Epithelial cell of esophagus (primary cell): ENCODE results near the gene NXPH2.
"Not testable (repeated sequence)": the region's sequence is repeated elsewhere in the genome, so short reads cannot be mapped to it uniquely, and the experiment has no call there.

Source experiments
- DNase-seq: peaks from one replicate; pipeline ENCODE4 v3.0.0; 2010; ENCODE audit warnings: low read depth
- H3K4me3 ChIP-seq: 2 replicates; pipeline ENCODE4 v1.5.1; 2011; ENCODE audit warnings: mild to moderate bottlenecking, low read length, control low read depth
- TF ChIP-seq, protein P1 (sequence below): IDR thresholded peaks from 2 replicates; pipeline ENCODE4 v1.5.1; 2011; ENCODE audit warnings: low read depth, mild to moderate bottlenecking, low read length, control low read depth, inconsistent platforms; ENCODE audit not compliant: insufficient read depth; ENCODE audit errors: missing control alignments

The NXPH2 gene

DNA sequence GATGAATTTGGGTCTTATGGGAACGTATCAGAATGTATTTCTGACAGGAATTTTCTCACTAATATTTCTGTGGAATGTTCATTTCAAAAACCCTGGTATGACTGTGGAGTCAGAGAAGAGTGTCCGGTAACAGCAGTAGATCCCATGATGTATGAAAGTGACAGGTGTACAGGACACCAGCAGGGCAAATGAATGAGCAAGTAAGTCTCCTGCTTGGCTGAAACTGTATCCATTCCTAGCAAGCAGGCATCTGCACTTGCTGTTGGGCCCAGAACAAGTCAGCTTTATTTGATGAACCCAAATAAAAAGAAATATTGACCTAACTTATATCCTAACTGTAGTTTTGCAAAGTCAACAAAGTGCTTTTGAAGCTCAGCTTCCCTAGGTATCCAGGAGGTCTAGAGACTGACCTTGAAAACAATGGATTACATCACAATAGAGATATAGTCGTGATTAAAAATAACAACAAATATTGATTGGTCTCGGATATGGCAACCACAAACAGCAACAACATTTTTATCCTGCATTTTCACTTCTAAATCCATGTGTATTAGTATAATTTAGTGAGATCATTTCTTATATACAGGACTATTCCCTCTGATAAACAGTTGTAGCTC is 37.6 kb downstream of the NXPH2 start:
- no peak overlapping the region for H3K4me3 ChIP-seq
- DNase-seq = no peak
- TF ChIP-seq, protein P1, sequence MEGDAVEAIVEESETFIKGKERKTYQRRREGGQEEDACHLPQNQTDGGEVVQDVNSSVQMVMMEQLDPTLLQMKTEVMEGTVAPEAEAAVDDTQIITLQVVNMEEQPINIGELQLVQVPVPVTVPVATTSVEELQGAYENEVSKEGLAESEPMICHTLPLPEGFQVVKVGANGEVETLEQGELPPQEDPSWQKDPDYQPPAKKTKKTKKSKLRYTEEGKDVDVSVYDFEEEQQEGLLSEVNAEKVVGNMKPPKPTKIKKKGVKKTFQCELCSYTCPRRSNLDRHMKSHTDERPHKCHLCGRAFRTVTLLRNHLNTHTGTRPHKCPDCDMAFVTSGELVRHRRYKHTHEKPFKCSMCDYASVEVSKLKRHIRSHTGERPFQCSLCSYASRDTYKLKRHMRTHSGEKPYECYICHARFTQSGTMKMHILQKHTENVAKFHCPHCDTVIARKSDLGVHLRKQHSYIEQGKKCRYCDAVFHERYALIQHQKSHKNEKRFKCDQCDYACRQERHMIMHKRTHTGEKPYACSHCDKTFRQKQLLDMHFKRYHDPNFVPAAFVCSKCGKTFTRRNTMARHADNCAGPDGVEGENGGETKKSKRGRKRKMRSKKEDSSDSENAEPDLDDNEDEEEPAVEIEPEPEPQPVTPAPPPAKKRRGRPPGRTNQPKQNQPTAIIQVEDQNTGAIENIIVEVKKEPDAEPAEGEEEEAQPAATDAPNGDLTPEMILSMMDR = no peak

DNA sequence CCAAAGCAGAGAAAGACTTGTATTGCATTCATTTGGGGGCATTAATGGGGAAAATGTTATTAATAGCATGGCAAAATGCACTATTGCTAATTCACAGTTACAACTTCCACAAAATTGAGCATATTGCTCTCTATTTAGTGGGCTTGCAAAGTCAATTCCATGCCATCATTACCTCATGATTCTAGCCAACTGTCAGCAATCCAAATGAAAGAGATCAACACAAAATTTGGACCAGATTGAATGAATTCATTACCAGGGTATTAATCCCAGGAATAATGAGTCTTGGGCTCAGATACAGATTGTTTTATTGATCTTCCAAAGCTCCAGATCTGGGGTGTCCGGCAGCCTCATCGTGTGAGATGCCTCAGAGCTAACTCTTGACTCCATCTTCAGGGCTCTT is 38.3 kb downstream of the NXPH2 start:
- TF ChIP-seq, protein P1 = no peak
- H3K4me3 ChIP-seq = no peak overlapping the region
- no peak for DNase-seq

DNA sequence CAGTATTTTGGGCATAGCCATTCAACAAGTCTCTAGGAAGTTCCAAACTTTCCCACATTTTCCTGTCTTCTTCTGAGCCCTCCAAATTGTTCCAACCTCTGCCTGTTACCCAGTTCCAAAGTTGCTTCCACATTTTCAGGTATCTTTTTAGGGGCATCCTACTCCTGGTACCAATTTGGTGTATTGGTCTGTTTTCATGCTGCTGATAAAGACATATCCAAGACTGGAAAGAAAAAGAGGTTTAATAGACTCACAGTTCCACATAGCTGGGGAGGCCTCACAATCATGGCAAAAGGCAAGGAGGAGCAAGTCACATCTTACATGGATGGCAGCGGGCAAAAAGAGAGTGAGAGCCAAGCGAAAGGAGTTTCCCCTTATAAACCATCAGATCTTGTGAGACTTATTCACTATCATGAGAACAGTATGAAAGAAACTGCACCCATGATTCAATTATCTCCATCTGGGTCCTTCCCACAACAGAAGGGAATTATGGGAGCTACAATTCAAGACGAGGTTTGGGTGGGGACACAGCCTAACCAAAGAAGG is 43.1 kb downstream of the NXPH2 start:
- DNase-seq, H3K4me3 ChIP-seq: not testable (repeated sequence)

DNA sequence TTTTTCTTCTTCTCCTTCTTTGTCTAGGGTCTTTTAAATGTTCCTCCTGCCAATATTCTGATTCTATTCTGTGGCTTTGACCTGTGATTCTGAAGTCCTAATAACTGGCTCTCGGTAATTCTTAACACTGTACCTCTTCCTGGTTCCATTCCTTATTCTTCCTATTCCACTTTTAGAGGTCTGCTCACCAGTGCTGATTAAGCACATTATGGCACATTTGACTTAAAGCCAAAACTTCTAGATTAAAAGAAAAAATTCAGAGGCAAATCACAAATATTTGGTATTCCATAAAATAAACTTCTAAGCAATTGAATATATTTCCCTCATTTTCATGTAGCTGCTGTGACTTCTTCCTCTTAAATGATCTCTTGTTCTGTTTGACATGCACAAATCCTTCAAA is 47.5 kb downstream of the NXPH2 start:
- H3K4me3 ChIP-seq = no peak overlapping the region
- DNase-seq = no peak
- TF ChIP-seq, protein P1 = no peak

DNA sequence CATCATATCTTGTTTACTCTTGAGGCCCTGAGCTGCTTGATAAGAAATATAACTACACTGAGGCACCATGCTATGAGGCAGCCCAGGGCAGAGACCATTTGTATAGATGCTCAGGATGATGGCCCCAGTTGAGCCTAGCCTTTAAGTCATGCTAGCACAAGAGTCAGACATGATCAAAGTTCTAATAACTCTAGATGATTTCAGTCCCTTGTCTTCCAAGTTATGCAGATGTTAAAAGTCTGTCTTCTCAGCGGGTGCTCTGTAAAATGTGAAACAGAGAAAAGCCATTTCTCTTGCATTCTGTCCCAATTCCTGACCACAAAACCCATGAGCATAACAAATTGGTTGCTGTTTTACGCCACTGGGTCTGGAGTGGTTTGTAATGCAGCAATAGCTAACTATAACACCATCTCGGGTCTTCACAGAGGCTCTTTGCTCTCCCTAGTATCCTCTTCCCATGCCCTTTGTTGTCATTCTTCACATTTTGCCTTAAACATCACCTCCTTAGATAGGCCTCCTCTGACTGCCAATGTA is 49.6 kb downstream of the NXPH2 start:
- TF ChIP-seq, protein P1 = no peak
- H3K4me3 ChIP-seq = no peak overlapping the region
- DNase-seq = no peak

DNA sequence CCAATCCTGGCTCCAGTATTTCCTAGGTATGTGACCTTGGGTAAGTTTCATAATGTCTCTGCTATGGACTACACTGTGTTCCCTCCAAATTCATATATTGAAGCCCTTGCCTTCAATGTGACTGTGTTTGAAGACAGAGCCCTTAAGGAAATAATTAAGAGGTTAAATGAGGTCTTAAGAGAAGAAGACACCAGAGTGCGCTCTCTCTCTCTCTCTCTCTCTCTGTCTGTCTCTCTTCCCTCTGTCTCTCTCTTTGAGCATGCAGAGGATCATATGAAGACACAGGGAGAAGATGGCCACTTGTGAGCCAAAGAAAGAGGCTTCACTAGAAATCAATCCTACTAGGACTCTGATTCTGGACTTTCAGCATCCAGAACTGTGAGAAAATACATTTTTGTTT is 52.2 kb downstream of the NXPH2 start:
- H3K4me3 ChIP-seq = no peak overlapping the region
- no peak for DNase-seq
- TF ChIP-seq, protein P1 = no peak

DNA sequence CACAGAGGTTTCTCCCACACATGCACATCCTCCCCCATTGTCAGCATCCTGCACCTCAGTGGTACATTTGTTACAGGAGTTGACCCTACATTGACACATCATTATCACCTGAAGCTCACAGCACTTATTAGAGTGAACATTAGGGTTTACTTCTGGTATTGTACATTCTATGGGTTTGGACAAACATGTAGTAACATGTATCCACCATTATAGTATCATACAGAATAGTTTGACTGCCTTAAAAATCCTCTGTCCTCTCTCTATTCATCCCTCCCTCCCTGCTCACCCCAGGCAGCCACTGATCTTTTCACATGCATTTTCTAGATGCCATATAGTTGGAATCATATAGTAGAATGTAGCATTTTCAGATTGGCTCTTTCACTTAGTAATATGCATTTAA is 53.5 kb downstream of the NXPH2 start:
- peak; percentile 36 for DNase-seq
- H3K4me3 ChIP-seq = no peak overlapping the region
- TF ChIP-seq, protein P1 = no peak
